HG03025 (cell line): ENCODE measurements around the gene CACNA1I.

Source experiments
- ATAC-seq: cut with Tn5 transposase; IDR thresholded peaks from one replicate; pipeline ENCODE4 v1.9.1; 2021; ENCODE audit warnings: mild to moderate bottlenecking, moderate library complexity; ENCODE audit not compliant: unreplicated experiment, low FRiP score

Gene CACNA1I

GRCh38 chr22:39646398-39647063, 76.0 kb downstream of the CACNA1I start:
- no peak for ATAC-seq

- no peak for ATAC-seq
Measured at GRCh38 chr22:39647836-39648629, 77.5 kb downstream of the CACNA1I start.

GRCh38 chr22:39648630-39648950, 78.0 kb downstream of the CACNA1I start:
- no peak for ATAC-seq

GRCh38 chr22:39649500-39650089, 79.0 kb downstream of the CACNA1I start:
- no peak for ATAC-seq

- no peak for ATAC-seq
Measured at GRCh38 chr22:39651053-39651996, 80.8 kb downstream of the CACNA1I start.

- ATAC-seq: no peak
Measured at GRCh38 chr22:39652990-39653786, 82.6 kb downstream of the CACNA1I start.

- no peak for ATAC-seq
Measured at GRCh38 chr22:39653787-39654077, 83.2 kb downstream of the CACNA1I start.

GRCh38 chr22:39654131-39654926, 83.8 kb downstream of the CACNA1I start:
- no peak for ATAC-seq

- no peak for ATAC-seq
Measured at GRCh38 chr22:39655004-39655579, 84.5 kb downstream of the CACNA1I start.

GRCh38 chr22:39655831-39656230, 85.3 kb downstream of the CACNA1I start:
- no peak for ATAC-seq

- ATAC-seq: no peak
Measured at GRCh38 chr22:39656495-39657490, 86.2 kb downstream of the CACNA1I start.

- ATAC-seq: no peak
Measured at GRCh38 chr22:39658367-39658766, 87.8 kb downstream of the CACNA1I start.

- ATAC-seq: no peak
Measured at GRCh38 chr22:39658806-39659463, 88.4 kb downstream of the CACNA1I start.

- ATAC-seq: no peak
Measured at GRCh38 chr22:39661501-39661841, 90.9 kb downstream of the CACNA1I start.

- no peak for ATAC-seq
Measured at GRCh38 chr22:39661842-39662685, 91.5 kb downstream of the CACNA1I start.

GRCh38 chr22:39662686-39663052, 92.1 kb downstream of the CACNA1I start:
- no peak for ATAC-seq

GRCh38 chr22:39663751-39664150, 93.2 kb downstream of the CACNA1I start:
- ATAC-seq: no peak
